Measurements from ENCODE around the gene PRDM1. TPM values are rescaled to one million over a fixed set of nuclear protein-coding genes. Genes with fewer than 3 reads are reported as not detected.

PRDM1 gene
- total RNA-seq, 1 donor from 2014 or later: 19.6 TPM

GRCh38 chr6:106056746-106057390 lies 29.3 kb upstream of the PRDM1 start:
- H3K36me3 Mint-ChIP-seq (ENCODE audit: low read depth, unreplicated experiment): no peaks in the 10 kb centered on the region
- H3K9me3 Mint-ChIP-seq (ENCODE audit: unreplicated experiment): no peaks in the 10 kb centered on the region
- no peak for DNase-seq (ENCODE audit: low spot score)
- no peak overlapping the region for H3K4me3 Mint-ChIP-seq (ENCODE audit: unreplicated experiment)
- H3K27me3 Mint-ChIP-seq (ENCODE audit: unreplicated experiment): no peaks in the 10 kb centered on the region
- TF ChIP-seq CTCF (IDR thresholded peaks at IDR 0.05; ENCODE audit: unreplicated experiment): no peak
- peaks cover 9% of the 10 kb centered on the region for H3K4me1 Mint-ChIP-seq (ENCODE audit: unreplicated experiment)
- H3K27ac Mint-ChIP-seq (ENCODE audit: unreplicated experiment): no peak overlapping the region

GRCh38 chr6:106059331-106059730 lies 26.8 kb upstream of the PRDM1 start:
- Mint-ChIP-seq H3K27me3 (ENCODE audit: unreplicated experiment) (no peaks in the 10 kb centered on the region), H3K36me3 (ENCODE audit: low read depth, unreplicated experiment) (no peaks in the 10 kb centered on the region), H3K4me3 (ENCODE audit: unreplicated experiment) (no peak overlapping the region), H3K27ac (ENCODE audit: unreplicated experiment) (no peak overlapping the region), H3K9me3 (ENCODE audit: unreplicated experiment) (no peaks in the 10 kb centered on the region), H3K4me1 (ENCODE audit: unreplicated experiment) (peaks cover 9% of the 10 kb centered on the region)
- no peak for DNase-seq (ENCODE audit: low spot score)
- TF ChIP-seq CTCF (IDR thresholded peaks at IDR 0.05; ENCODE audit: unreplicated experiment): no peak

GRCh38 chr6:106060167-106060566 lies 26.0 kb upstream of the PRDM1 start:
- H3K4me1 Mint-ChIP-seq (ENCODE audit: unreplicated experiment): peaks cover 9% of the 10 kb centered on the region
- H3K36me3 Mint-ChIP-seq (ENCODE audit: low read depth, unreplicated experiment): no peaks in the 10 kb centered on the region
- H3K27ac Mint-ChIP-seq (ENCODE audit: unreplicated experiment): no peak overlapping the region
- no peaks in the 10 kb centered on the region for H3K9me3 Mint-ChIP-seq (ENCODE audit: unreplicated experiment)
- no peak for TF ChIP-seq CTCF (IDR thresholded peaks at IDR 0.05; ENCODE audit: unreplicated experiment)
- H3K4me3 Mint-ChIP-seq (ENCODE audit: unreplicated experiment): no peak overlapping the region
- no peaks in the 10 kb centered on the region for H3K27me3 Mint-ChIP-seq (ENCODE audit: unreplicated experiment)
- DNase-seq (ENCODE audit: low spot score): no peak

- H3K36me3 Mint-ChIP-seq (ENCODE audit: low read depth, unreplicated experiment): no peaks in the 10 kb centered on the region
- H3K27ac Mint-ChIP-seq (ENCODE audit: unreplicated experiment): no peak overlapping the region
- no peaks in the 10 kb centered on the region for H3K4me1 Mint-ChIP-seq (ENCODE audit: unreplicated experiment)
- no peaks in the 10 kb centered on the region for H3K27me3 Mint-ChIP-seq (ENCODE audit: unreplicated experiment)
- no peak for DNase-seq (ENCODE audit: low spot score)
- no peak overlapping the region for H3K4me3 Mint-ChIP-seq (ENCODE audit: unreplicated experiment)
- H3K9me3 Mint-ChIP-seq (ENCODE audit: unreplicated experiment): no peaks in the 10 kb centered on the region
- no peak for TF ChIP-seq CTCF (IDR thresholded peaks at IDR 0.05; ENCODE audit: unreplicated experiment)
These were observed 22.7 kb upstream of the PRDM1 start for GRCh38 chr6:106063448-106063850.

- no peak overlapping the region for H3K4me3 Mint-ChIP-seq (ENCODE audit: unreplicated experiment)
- DNase-seq (ENCODE audit: low spot score): no peak
- no peaks in the 10 kb centered on the region for H3K36me3 Mint-ChIP-seq (ENCODE audit: low read depth, unreplicated experiment)
- H3K27ac Mint-ChIP-seq (ENCODE audit: unreplicated experiment): no peak overlapping the region
- no peaks in the 10 kb centered on the region for H3K27me3 Mint-ChIP-seq (ENCODE audit: unreplicated experiment)
- no peaks in the 10 kb centered on the region for H3K4me1 Mint-ChIP-seq (ENCODE audit: unreplicated experiment)
- TF ChIP-seq CTCF (IDR thresholded peaks at IDR 0.05; ENCODE audit: unreplicated experiment): no peak
- H3K9me3 Mint-ChIP-seq (ENCODE audit: unreplicated experiment): no peaks in the 10 kb centered on the region
These were observed 22.0 kb upstream of the PRDM1 start for GRCh38 chr6:106064142-106064541.
